ENCODE data around the gene GPR108.

GPR108 gene

DNA sequence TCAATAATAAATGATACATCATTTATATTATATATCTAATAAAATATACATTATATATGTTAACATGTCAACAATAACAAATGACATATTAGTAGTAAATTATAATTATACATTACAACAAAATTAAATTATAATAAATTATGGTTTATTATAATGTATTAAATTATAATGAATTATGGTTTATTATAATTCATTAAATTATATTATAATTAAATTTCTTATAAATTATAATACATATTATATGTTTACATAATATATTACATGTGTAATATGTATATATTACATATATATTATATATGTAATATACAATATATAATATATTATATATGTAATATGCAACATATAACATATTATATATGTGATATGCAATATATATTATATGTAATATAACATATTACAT, 37.4 kb downstream of the GPR108 start:
- TF ChIP-seq, protein P1, sequence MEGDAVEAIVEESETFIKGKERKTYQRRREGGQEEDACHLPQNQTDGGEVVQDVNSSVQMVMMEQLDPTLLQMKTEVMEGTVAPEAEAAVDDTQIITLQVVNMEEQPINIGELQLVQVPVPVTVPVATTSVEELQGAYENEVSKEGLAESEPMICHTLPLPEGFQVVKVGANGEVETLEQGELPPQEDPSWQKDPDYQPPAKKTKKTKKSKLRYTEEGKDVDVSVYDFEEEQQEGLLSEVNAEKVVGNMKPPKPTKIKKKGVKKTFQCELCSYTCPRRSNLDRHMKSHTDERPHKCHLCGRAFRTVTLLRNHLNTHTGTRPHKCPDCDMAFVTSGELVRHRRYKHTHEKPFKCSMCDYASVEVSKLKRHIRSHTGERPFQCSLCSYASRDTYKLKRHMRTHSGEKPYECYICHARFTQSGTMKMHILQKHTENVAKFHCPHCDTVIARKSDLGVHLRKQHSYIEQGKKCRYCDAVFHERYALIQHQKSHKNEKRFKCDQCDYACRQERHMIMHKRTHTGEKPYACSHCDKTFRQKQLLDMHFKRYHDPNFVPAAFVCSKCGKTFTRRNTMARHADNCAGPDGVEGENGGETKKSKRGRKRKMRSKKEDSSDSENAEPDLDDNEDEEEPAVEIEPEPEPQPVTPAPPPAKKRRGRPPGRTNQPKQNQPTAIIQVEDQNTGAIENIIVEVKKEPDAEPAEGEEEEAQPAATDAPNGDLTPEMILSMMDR (conservative IDR thresholded peaks at IDR 0.05; ENCODE audit: low read depth, low read length), result no peak
- DNase-seq (ENCODE audit: low read depth), result no peak
- no peak overlapping the region for H3K4me3 ChIP-seq (ENCODE audit: low read depth, low read length)

DNA sequence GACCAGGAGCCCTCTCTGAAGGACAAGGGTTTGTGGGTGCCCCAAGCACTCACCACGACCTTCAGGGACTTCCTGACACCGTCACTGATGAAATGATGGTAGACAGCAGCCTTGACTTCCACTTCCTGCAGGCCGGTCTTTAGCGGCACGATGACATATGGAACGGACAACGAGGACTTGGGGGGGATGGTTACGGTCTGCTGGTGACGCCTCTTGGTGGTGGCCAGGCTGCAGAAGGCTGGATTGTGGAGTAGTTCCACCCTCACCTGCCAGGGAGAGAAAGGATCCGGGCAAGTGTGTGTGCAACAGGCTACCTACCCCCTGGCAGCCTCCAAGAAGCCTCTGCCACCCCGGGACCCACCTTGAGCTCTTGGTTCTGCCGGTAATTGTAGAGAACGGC, 40.1 kb downstream of the GPR108 start:
- DNase-seq (ENCODE audit: low read depth), result no peak
- TF ChIP-seq, protein P1 (conservative IDR thresholded peaks at IDR 0.05; ENCODE audit: low read depth, low read length), result no peak
- no peak overlapping the region for H3K4me3 ChIP-seq (ENCODE audit: low read depth, low read length)

DNA sequence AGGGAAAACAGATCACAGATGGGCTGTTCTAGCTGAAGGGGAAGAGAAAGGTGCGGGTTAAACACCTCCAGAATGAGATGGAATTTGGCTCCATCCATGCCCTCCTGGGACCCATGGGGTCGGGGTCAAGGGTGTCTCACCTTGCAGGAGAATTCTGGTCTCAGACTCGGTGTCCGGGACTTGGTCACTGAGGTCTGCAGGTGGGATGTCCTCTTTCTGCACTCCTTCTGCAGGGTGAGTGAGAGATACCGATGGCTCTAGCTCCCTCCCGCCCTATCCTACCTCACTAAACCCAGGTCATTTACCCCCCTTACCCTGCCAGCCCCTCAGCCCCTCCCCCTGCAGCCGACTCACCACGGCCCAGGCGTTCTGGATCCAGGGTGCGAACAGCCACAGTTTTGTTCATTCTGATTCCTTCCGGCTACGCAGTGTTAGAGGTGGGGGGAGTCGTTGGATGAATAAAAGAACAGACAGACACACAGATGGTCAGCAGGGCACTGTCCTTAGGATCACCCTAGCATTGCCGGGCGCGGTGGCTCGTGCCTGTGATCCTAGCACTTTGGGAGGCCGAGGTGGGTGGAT, 41.0 kb downstream of the GPR108 start:
- TF ChIP-seq, protein P1 (conservative IDR thresholded peaks at IDR 0.05; ENCODE audit: low read depth, low read length), result no peak
- no peak overlapping the region for H3K4me3 ChIP-seq (ENCODE audit: low read depth, low read length)
- no peak for DNase-seq (ENCODE audit: low read depth)

DNA sequence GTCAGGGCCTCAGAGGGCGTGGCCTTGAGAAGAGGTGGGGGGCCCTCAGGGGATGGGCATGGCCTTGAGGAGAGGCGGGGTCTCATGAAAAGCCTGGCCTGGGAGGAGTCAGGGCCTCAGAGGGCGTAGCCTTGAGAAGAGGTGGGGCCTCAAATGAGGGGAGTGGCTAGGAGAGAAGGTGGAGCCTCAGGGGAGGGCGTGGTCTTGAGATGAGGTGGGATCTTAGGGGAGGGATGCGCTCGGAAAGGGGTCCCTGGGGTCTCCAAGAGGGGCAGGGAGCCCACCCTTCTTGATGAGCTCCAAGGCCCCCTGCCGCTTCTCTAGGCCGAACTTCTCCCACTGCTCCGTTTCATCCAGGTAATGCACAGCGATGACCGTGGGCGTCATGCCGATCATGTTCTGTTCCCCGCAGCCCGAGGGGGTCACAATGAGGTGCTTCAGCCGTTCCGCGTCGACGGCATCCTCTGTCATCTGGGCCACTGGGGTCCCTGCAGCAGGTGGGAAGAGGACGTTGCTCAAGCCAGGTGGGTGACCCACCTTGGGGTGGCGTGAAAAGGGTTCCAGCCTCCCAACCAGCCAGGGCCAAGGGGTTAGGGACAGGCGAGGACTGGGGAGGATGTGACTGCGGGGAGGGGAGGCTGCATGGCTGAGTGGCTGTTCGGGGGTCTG, 43.1 kb downstream of the GPR108 start:
- no peak for DNase-seq (ENCODE audit: low read depth)
- TF ChIP-seq, protein P1 (conservative IDR thresholded peaks at IDR 0.05; ENCODE audit: low read depth, low read length), result no peak
- no peak overlapping the region for H3K4me3 ChIP-seq (ENCODE audit: low read depth, low read length)

DNA sequence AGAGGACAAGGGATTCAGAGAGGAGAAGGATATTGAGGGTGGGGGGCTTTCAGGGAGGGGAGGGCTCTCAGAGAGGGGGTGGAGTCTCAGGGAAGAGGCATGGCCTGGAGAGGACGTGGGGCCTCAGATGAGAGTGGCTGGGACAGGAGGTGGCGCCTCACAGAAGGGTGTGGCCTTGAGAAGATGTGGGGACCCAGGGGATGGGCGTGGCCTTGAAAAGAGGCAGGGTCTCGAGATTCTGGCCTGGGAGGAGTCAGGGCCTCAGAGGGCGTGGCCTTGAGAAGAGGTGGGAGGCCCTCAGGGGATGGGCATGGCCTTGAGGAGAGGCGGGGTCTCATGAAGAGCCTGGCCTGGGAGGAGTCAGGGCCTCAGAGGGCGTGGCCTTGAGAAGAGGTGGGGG, 43.7 kb downstream of the GPR108 start:
- TF ChIP-seq, protein P1 (conservative IDR thresholded peaks at IDR 0.05; ENCODE audit: low read depth, low read length), result no peak
- DNase-seq (ENCODE audit: low read depth), result no peak
- no peak overlapping the region for H3K4me3 ChIP-seq (ENCODE audit: low read depth, low read length)

DNA sequence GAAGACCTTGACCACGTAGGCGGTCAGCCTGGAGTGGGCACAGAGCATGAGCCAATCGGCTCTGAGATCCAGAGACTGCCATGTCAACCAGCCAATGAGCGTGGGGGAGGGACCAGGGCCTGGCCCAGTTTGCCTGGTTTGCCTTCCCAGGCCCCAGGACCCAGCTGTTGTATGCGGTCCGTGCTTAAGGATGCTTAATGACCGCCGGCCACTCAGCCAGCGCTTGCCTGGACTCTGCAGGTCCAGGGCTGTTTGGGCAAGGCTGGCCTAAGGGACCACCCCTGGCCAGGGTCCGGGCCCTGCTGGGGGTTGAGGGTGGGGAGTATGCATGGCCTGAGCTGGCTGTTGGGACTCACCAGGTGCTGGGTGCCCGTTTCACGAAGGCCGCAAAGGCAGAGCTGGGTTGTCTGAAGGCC, 44.3 kb downstream of the GPR108 start:
- TF ChIP-seq, protein P1 (conservative IDR thresholded peaks at IDR 0.05; ENCODE audit: low read depth, low read length), result no peak
- no peak overlapping the region for H3K4me3 ChIP-seq (ENCODE audit: low read depth, low read length)
- DNase-seq (ENCODE audit: low read depth), result no peak

DNA sequence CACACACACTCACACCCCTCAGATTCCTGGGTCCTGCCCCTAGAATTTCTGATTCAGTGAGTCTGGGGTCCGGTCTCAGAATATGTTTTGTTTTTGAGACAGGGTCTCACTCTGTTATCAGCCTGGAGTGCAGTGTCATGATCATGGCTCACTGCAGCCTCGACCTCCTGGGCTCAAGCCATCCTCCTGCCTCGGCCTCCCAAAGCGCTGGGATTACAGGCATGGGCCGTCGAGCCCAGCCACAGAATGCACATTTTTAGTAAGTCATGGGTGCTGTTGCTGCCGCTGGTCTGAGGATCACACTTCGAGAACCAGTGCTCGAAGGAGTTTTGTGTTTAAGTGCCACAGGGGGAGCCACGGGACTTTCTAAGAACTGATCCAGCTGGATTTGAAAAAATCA, 45.4 kb downstream of the GPR108 start:
- no peak for DNase-seq (ENCODE audit: low read depth)

More for the DNA sequence above, 45.4 kb downstream of the GPR108 start:
- TF ChIP-seq, protein P1 (conservative IDR thresholded peaks at IDR 0.05; ENCODE audit: low read depth, low read length), result no peak
- no peak overlapping the region for H3K4me3 ChIP-seq (ENCODE audit: low read depth, low read length)

Measured in choroid plexus epithelial cell (primary cell).